Measurements from ENCODE around the gene HSF5. TPM values are rescaled to one million over a fixed set of nuclear protein-coding genes. Genes with fewer than 3 reads are reported as not detected.

The HSF5 gene
- total and polyA plus RNA-seq, 2 of the 13 experiments (the other 11 are each of a cell fraction or from before 2014, with no cell fraction given), result not detected

DNA sequence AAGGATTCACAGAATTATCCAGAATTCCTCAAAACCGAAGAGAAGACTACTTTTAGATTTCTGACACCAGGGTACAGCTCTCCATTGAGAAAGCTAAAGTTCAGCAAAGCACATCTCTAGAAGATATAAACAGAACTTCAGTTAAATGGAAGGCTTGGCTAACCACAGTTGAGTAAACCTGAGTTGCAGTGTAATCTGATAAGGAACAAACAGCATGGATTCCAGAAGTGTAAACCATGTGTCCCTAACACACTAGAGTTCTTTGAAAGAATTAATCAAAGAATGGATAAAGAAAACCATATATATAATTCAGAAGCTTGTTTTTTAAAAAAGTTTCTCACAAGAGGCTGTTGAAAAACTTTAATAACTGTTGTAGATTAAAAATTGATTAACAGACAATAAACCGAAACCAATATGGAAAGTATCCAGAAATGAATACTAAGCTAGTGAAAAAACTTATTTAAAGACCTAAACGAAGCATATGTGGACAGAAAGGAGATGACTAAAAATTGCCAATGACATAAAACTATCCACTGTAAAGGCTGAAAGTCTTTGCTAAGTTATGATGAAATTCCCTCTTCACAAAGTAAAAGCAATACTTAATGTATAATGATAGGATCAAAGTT lies 75.1 kb downstream of the HSF5 start (continued):
- TF ChIP-seq RXRB (CRISPR knock-in tag; IDR thresholded peaks at IDR 0.05; ENCODE audit: borderline replicate concordance) (peak; percentile 48; the same call in 1 of the 2 replicates), THAP11 (CRISPR knock-in tag; IDR thresholded peaks at IDR 0.05) (peak; percentile 47; the same call in 1 of the 2 replicates), MLLT10 (CRISPR knock-in tag; IDR thresholded peaks at IDR 0.05) (0 out of 2 replicates have a peak, but pooled peaks have one; percentile 71), EP300 (IDR thresholded peaks at IDR 0.05; ENCODE audit: low read depth in 2 of 2, low read length in 2 of 2) (peak in 1 of 2 experiments; percentile 89; a peak in 2 of 4 replicates), EP300 (CRISPR knock-in tag; IDR thresholded peaks at IDR 0.05; ENCODE audit: borderline replicate concordance) (no peak), ATF4 (CRISPR knock-in tag; IDR thresholded peaks at IDR 0.05) (peak in 1 of 2 experiments; percentile 48; a peak in 2 of 4 replicates), TAF1 (CRISPR knock-in tag; IDR thresholded peaks at IDR 0.05) (peak; percentile 40; the same call in 1 of the 2 replicates), SNAPC2 (CRISPR knock-in tag; IDR thresholded peaks at IDR 0.05) (no peak), CEBPB (IDR thresholded peaks at IDR 0.05; ENCODE audit: borderline replicate concordance, low read depth, low read length) (peak; percentile 71), ZNF30 (CRISPR knock-in tag; IDR thresholded peaks at IDR 0.05) (no peak), RNF2 (conservative IDR thresholded peaks at IDR 0.05; ENCODE audit: low read depth) (no peak), MAF1 (CRISPR knock-in tag; IDR thresholded peaks at IDR 0.05; ENCODE audit: borderline replicate concordance) (no peak), BCL6 (CRISPR knock-in tag; IDR thresholded peaks at IDR 0.05) (peak; percentile 94), FOXA3 (CRISPR knock-in tag; IDR thresholded peaks at IDR 0.05) (peak; percentile 90), HMGXB4 (CRISPR knock-in tag; IDR thresholded peaks at IDR 0.05; ENCODE audit: borderline replicate concordance in 1 of 2, low read depth in 1 of 2) (peak; percentile 24 to 51; a peak in 1 of 4 replicates)
- TF ChIP-seq, protein P1, sequence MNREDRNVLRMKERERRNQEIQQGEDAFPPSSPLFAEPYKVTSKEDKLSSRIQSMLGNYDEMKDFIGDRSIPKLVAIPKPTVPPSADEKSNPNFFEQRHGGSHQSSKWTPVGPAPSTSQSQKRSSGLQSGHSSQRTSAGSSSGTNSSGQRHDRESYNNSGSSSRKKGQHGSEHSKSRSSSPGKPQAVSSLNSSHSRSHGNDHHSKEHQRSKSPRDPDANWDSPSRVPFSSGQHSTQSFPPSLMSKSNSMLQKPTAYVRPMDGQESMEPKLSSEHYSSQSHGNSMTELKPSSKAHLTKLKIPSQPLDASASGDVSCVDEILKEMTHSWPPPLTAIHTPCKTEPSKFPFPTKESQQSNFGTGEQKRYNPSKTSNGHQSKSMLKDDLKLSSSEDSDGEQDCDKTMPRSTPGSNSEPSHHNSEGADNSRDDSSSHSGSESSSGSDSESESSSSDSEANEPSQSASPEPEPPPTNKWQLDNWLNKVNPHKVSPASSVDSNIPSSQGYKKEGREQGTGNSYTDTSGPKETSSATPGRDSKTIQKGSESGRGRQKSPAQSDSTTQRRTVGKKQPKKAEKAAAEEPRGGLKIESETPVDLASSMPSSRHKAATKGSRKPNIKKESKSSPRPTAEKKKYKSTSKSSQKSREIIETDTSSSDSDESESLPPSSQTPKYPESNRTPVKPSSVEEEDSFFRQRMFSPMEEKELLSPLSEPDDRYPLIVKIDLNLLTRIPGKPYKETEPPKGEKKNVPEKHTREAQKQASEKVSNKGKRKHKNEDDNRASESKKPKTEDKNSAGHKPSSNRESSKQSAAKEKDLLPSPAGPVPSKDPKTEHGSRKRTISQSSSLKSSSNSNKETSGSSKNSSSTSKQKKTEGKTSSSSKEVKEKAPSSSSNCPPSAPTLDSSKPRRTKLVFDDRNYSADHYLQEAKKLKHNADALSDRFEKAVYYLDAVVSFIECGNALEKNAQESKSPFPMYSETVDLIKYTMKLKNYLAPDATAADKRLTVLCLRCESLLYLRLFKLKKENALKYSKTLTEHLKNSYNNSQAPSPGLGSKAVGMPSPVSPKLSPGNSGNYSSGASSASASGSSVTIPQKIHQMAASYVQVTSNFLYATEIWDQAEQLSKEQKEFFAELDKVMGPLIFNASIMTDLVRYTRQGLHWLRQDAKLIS (CRISPR knock-in tag; IDR thresholded peaks at IDR 0.05), result peak; percentile 93
- TF ChIP-seq, protein P2, sequence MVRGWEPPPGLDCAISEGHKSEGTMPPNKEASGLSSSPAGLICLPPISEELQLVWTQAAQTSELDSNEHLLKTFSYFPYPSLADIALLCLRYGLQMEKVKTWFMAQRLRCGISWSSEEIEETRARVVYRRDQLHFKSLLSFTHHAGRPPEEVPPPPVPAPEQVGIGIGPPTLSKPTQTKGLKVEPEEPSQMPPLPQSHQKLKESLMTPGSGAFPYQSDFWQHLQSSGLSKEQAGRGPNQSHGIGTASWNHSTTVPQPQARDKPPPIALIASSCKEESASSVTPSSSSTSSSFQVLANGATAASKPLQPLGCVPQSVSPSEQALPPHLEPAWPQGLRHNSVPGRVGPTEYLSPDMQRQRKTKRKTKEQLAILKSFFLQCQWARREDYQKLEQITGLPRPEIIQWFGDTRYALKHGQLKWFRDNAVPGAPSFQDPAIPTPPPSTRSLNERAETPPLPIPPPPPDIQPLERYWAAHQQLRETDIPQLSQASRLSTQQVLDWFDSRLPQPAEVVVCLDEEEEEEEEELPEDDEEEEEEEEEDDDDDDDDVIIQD (CRISPR knock-in tag; IDR thresholded peaks at IDR 0.05; ENCODE audit: low read depth), result peak; percentile 52
- TF ChIP-seq, protein P3, sequence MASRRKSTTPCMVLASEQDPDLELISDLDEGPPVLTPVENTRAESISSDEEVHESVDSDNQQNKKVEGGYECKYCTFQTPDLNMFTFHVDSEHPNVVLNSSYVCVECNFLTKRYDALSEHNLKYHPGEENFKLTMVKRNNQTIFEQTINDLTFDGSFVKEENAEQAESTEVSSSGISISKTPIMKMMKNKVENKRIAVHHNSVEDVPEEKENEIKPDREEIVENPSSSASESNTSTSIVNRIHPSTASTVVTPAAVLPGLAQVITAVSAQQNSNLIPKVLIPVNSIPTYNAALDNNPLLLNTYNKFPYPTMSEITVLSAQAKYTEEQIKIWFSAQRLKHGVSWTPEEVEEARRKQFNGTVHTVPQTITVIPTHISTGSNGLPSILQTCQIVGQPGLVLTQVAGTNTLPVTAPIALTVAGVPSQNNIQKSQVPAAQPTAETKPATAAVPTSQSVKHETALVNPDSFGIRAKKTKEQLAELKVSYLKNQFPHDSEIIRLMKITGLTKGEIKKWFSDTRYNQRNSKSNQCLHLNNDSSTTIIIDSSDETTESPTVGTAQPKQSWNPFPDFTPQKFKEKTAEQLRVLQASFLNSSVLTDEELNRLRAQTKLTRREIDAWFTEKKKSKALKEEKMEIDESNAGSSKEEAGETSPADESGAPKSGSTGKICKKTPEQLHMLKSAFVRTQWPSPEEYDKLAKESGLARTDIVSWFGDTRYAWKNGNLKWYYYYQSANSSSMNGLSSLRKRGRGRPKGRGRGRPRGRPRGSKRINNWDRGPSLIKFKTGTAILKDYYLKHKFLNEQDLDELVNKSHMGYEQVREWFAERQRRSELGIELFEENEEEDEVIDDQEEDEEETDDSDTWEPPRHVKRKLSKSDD (CRISPR knock-in tag; IDR thresholded peaks at IDR 0.05; ENCODE audit: low read depth), result no peak

All from HepG2 (cell line).